Left lung (tissue), 10 donors: ENCODE data around the gene ZNF76. TPM values are rescaled to one million over a fixed set of nuclear protein-coding genes. Genes with fewer than 3 reads are reported as not detected.

ENCODE experiments used
- ATAC-seq: fragments of 200-7000 bp; cut with Tn5 transposase; one replicate; pipeline ENCODE4 v1.9.1; 2020; ENCODE audit warnings: moderate library complexity
- DNase-seq, 4 donors: peaks; one replicate each; pipeline ENCODE4 v3.0.0-alpha.2; 2013 to 2020
- H3K27ac ChIP-seq, 2 donors: fragments of 200-600 bp; sonication (generic) in 1 of 2; one replicate each; pipeline versions ENCODE4 v1.5.0 to v1.8.0; 2020 to 2021
- H3K27me3 ChIP-seq, 2 donors: fragments of 200-600 bp; sonication (generic) in 1 of 2; one replicate each; pipeline versions ENCODE4 v1.5.0 to v1.8.0; 2020 to 2021
- H3K36me3 ChIP-seq, 2 donors: fragments of 200-600 bp; sonication (generic) in 1 of 2; one replicate each; pipeline versions ENCODE4 v1.5.0 to v1.8.0; 2020 to 2021
- H3K4me1 ChIP-seq, 2 donors: fragments of 200-600 bp; one replicate each; pipeline ENCODE4 v1.8.0; 2021
- H3K4me3 ChIP-seq, 2 donors: fragments of 200-600 bp; sonication (generic) in 1 of 2; one replicate each; pipeline versions ENCODE4 v1.5.0 to v1.8.0; 2020 to 2021; ENCODE audit warnings: mild to moderate bottlenecking in 1 of 2
- H3K9me3 ChIP-seq, 2 donors: fragments of 200-600 bp; sonication (generic) in 1 of 2; one replicate each; pipeline versions ENCODE4 v1.5.0 to v1.8.0; 2020 to 2021
- intact Hi-C, 2 donors: fragments of 100-400 bp; cut with DNase I; formaldehyde crosslinking; loops; one replicate each; pipeline versions ENCODE4 v1.11.2 to v1.14.2; 2022
- polyA plus RNA-seq, 6 donors: library from polyadenylated mRNA; unstranded; fragments of 120-200 nt; gene quantifications; one replicate each; pipeline ENCODE4 v1.2.1, GENCODE V29; 2013; ENCODE audit not compliant: insufficient read length in 6 of 6
- total RNA-seq, 2 donors: library from RNA; stranded (reverse); fragmentation: NEBNext Ultra II Directional; extraction: Animal tissue kit (Norgen Biotek cat#: 25700); gene quantifications; one replicate each; pipeline ENCODE4 v1.2.1, GENCODE V29; 2021
- TF ChIP-seq, protein P1 (sequence below), 2 donors: fragments of 200-600 bp; sonication (generic) in 1 of 2; IDR thresholded peaks; one replicate each; pipeline versions ENCODE4 v1.5.0 to v1.8.0; 2021; ENCODE audit warnings: antibody characterized with exemption in 2 of 2
- donor health status: DM: no; HTN: yes; CAD: no.
- donor health status: DM: no; HTN: no; CAD: no.

Gene ZNF76
- total and polyA plus RNA-seq, 8 donors, result 28.3 to 44.4 (median 41.0) TPM

DNA sequence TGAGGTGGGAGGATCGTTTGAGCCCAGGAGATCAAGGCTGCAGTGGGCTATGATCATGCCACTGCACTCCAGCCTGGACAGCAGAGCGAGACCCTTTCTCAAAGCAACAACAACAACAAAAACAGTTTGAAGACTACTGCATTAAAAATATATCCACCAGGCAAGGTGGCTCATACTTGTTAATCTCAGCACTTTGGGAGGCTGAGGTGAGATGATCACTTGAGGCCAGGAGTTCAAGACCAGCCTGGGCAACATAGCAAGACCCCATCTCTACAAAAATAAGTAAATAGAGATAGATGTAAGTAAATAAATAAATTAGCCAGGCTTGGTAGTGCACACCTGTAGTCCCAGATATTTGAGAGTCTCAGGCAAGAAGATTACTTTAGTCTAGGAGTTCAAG is 12.5 kb downstream of the ZNF76 start:
- Histone ChIP-seq H3K36me3 (peaks cover 0 to 4% of the 10 kb centered on the region in 2 donors), H3K4me1 (peaks cover 0 to 3% of the 10 kb centered on the region in 2 donors), H3K27ac (no peak overlapping the region), H3K27me3 (no peaks in the 10 kb centered on the region), H3K9me3 (no peaks in the 10 kb centered on the region), H3K4me3 (no peak overlapping the region)
- TF ChIP-seq, protein P1, sequence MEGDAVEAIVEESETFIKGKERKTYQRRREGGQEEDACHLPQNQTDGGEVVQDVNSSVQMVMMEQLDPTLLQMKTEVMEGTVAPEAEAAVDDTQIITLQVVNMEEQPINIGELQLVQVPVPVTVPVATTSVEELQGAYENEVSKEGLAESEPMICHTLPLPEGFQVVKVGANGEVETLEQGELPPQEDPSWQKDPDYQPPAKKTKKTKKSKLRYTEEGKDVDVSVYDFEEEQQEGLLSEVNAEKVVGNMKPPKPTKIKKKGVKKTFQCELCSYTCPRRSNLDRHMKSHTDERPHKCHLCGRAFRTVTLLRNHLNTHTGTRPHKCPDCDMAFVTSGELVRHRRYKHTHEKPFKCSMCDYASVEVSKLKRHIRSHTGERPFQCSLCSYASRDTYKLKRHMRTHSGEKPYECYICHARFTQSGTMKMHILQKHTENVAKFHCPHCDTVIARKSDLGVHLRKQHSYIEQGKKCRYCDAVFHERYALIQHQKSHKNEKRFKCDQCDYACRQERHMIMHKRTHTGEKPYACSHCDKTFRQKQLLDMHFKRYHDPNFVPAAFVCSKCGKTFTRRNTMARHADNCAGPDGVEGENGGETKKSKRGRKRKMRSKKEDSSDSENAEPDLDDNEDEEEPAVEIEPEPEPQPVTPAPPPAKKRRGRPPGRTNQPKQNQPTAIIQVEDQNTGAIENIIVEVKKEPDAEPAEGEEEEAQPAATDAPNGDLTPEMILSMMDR (IDR thresholded peaks at IDR 0.05), result no peak
- DNase-seq (no peak), ATAC-seq (no peak)
- intact Hi-C loops, result no loop called here

DNA sequence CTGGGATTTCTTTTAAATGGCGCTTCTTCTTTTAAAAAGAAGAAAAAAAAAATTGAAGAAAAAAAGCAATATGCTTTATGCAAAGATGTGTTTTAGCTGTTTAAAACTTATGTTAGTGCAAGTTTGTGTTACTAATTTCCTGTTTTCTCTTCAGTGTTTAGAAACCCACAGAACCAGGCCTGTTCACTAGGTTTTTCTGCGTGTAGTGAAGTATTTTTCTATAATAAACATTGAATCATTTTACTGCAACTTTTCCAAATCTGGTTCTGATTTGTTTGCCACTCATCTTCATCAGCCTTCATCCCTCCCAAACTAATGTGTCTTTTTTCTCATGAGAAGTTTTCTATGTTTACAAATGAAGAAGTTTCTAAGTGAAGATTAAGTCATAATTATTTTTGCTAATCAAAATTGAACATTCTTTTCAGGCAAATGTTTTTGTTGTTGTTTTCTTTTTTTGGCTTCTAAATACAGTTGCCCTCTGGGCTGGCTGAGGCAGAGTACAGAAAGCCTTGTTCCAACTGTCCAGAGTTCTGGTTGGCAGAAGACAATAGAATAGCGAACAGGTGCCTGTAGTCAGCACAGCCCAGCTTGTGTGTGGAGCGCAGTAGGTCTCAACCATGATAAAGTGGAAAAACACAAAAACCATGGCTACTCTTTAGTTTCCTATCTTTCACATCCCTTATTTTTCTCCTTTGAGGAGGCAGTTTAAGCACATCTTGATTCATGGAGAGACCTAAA is 14.5 kb downstream of the ZNF76 start:
- no peaks in the 10 kb centered on the region for H3K9me3 ChIP-seq
- no peaks in the 10 kb centered on the region for H3K27me3 ChIP-seq
- TF ChIP-seq, protein P1 (IDR thresholded peaks at IDR 0.05), result no peak
- no peak overlapping the region for H3K27ac ChIP-seq
- intact Hi-C loops, result no loop called here
- no peak for ATAC-seq
- peaks cover 0 to 3% of the 10 kb centered on the region in 2 donors for H3K4me1 ChIP-seq
- DNase-seq, result no peak
- H3K36me3 ChIP-seq, result peaks cover 0 to 4% of the 10 kb centered on the region in 2 donors
- H3K4me3 ChIP-seq, result no peak overlapping the region

DNA sequence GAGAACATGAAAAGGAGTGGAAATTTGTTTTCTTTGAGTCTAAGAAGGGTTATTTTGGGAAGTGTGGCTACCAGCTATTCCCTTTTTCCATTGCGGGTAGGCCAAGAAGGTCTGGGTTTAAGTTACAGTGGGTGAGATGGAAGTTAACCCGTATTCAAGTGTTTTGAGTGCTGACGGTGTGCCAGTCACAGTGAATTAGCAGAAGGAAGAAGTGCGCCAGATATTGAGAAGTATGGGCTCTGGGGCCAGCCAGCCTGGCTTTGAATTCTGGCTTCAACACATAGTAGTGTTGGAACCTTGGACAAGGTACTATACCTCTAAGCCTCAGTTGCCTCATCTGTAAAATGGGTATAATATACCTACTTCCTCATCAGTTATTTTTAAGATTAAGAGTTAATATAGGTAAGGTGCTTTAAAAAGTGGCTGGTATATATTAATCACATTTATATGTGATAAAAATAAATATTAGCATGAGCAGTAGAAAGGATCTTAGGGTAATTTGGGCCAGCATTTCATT is 16.3 kb downstream of the ZNF76 start:
- intact Hi-C loops, result no loop called here
- Histone ChIP-seq H3K9me3 (no peaks in the 10 kb centered on the region), H3K27ac (no peak overlapping the region), H3K36me3 (no peaks in the 10 kb centered on the region), H3K27me3 (no peaks in the 10 kb centered on the region), H3K4me1 (peaks cover 0 to 3% of the 10 kb centered on the region in 2 donors), H3K4me3 (no peak overlapping the region)
- DNase-seq, result no peak
- TF ChIP-seq, protein P1 (IDR thresholded peaks at IDR 0.05), result no peak
- no peak for ATAC-seq

DNA sequence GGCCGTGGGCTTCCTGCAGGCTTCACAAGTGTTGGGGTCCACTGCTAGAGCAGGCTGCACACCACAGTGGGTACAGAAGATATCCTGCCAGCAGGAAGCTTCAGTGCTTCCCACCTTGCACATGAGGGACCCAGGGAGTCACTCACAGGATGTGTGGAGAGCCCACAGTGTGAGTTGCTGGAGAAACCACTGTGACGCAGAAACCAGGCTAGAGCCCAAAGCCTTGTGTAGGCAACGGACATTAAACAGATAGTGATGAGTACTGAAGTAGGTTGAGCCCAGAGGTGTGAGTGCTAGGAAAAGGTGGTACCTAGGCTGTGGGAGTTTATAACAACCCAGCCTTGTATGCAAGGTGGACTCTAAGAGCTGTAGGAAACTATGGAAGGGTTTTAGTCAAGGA is 19.2 kb downstream of the ZNF76 start:
- DNase-seq (no peak), ATAC-seq (no peak)
- intact Hi-C loops, result no loop called here
- peaks cover 0 to 26% of the 10 kb centered on the region in 2 donors for H3K36me3 ChIP-seq
- H3K4me3 ChIP-seq, result no peak overlapping the region
- H3K9me3 ChIP-seq, result no peaks in the 10 kb centered on the region
- no peak overlapping the region for H3K27ac ChIP-seq
- H3K4me1 ChIP-seq, result peaks cover 0 to 3% of the 10 kb centered on the region in 2 donors
- TF ChIP-seq, protein P1 (IDR thresholded peaks at IDR 0.05), result no peak
- no peaks in the 10 kb centered on the region for H3K27me3 ChIP-seq

DNA sequence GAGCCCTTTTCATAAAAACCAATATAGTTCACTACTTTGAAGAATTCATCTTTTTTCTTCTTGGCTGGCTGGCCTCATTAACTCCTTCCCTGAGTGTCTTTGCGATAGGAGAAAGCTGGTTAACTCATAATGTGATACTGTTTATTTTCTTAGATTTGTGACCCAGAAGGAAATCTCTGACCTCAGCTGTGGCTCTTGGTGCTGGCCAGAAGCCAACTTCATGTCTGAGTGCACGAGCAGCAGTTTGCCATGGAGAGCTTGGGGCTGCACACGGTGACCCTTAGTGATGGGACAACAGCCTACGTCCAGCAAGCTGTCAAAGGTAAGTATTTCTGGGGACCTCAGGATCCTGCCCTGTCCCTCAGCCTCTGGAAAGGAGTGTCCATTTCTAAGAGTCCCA is 21.4 kb downstream of the ZNF76 start:
- H3K27me3 ChIP-seq, result no peaks in the 10 kb centered on the region
- TF ChIP-seq, protein P1 (IDR thresholded peaks at IDR 0.05), result no peak
- no peaks in the 10 kb centered on the region for H3K4me1 ChIP-seq
- peaks cover 0 to 48% of the 10 kb centered on the region in 2 donors for H3K36me3 ChIP-seq
- DNase-seq (no peak), ATAC-seq (no peak)
- H3K4me3 ChIP-seq, result no peak overlapping the region
- no peak overlapping the region for H3K27ac ChIP-seq
- no peaks in the 10 kb centered on the region for H3K9me3 ChIP-seq
- intact Hi-C loops, result no loop called here
